NCI-H748 treated with DMSO at 0.1 percent for 48 hours (cell line): Measurements from ENCODE around the gene TTLL11.
"Not testable (repeated sequence)": the region's sequence is repeated elsewhere in the genome, so short reads cannot be mapped to it uniquely, and the experiment has no call there.

ENCODE experiments used
- DNase-seq: peaks from one replicate; lab custom pipeline; 2025; lab: John Stamatoyannopoulos, UW

The TTLL11 gene

GRCh38 chr9:121814594-121814993 is 278.5 kb downstream of the TTLL11 start:
- DNase-seq = no peak

- DNase-seq = no peak
These were observed 279.4 kb downstream of the TTLL11 start for GRCh38 chr9:121813519-121814210.

GRCh38 chr9:121812159-121812735 is 280.9 kb downstream of the TTLL11 start:
- no peak for DNase-seq

GRCh38 chr9:121811751-121812150 is 281.4 kb downstream of the TTLL11 start:
- no peak for DNase-seq

GRCh38 chr9:121811140-121811539 is 282.0 kb downstream of the TTLL11 start:
- DNase-seq = no peak

GRCh38 chr9:121810489-121810888 is 282.6 kb downstream of the TTLL11 start:
- DNase-seq = no peak

- DNase-seq = no peak
These were observed 283.6 kb downstream of the TTLL11 start for GRCh38 chr9:121809356-121810050.

GRCh38 chr9:121808781-121809180 is 284.3 kb downstream of the TTLL11 start:
- no peak for DNase-seq

- DNase-seq = no peak
These were observed 285.3 kb downstream of the TTLL11 start for GRCh38 chr9:121807823-121808278.

- no peak for DNase-seq
These were observed 285.9 kb downstream of the TTLL11 start for GRCh38 chr9:121807069-121807822.

- DNase-seq = no peak
These were observed 290.4 kb downstream of the TTLL11 start for GRCh38 chr9:121802753-121803152.

GRCh38 chr9:121801579-121801978 is 291.5 kb downstream of the TTLL11 start:
- no peak for DNase-seq

- no peak for DNase-seq
These were observed 292.7 kb downstream of the TTLL11 start for GRCh38 chr9:121800376-121800775.

GRCh38 chr9:121798941-121799340 is 294.2 kb downstream of the TTLL11 start:
- no peak for DNase-seq

- no peak for DNase-seq
These were observed 296.0 kb downstream of the TTLL11 start for GRCh38 chr9:121797081-121797480.

- not testable (repeated sequence) for DNase-seq
These were observed 298.8 kb downstream of the TTLL11 start for GRCh38 chr9:121794334-121794733.

GRCh38 chr9:121792476-121792875 is 300.6 kb downstream of the TTLL11 start:
- DNase-seq = not testable (repeated sequence)

GRCh38 chr9:121790841-121791240 is 302.3 kb downstream of the TTLL11 start:
- no peak for DNase-seq

GRCh38 chr9:121788686-121789366 is 304.3 kb downstream of the TTLL11 start:
- no peak for DNase-seq

- DNase-seq = no peak
These were observed 306.1 kb downstream of the TTLL11 start for GRCh38 chr9:121786998-121787422.

- no peak for DNase-seq
These were observed 306.6 kb downstream of the TTLL11 start for GRCh38 chr9:121786543-121786948.
